ENCODE measurements around the gene ZFP91.

Gene ZFP91

DNA sequence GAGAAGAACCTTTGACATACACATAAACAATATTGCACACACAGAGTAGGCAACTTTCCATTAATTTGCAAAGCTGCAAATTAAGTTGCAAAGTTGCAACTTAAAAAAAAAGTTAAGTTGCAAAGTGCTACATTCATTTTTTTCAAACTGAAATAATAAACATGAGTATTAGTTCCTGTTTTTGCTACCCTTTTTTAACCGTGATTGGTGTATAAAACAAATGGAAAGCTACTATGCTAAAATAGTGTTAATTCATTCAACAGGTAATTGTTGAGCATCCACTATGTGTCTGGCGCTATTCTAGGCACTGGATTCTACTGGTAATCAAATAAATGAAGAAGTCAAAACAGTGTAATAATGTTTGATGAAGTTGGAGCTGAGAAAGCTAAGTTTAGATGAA lies 8.1 kb downstream of the ZFP91 start:
- Histone ChIP-seq H3K23ac (ENCODE audit: low read length) (no peak overlapping the region), H3K4me1 (ENCODE audit: control insufficient read depth in 1 of 2, insufficient read depth in 2 of 2, low read length in 2 of 2) (no peaks in the 10 kb centered on the region), H3K79me1 (ENCODE audit: low read length) (no peaks in the 10 kb centered on the region), H4K91ac (ENCODE audit: low read depth, low read length) (no peak overlapping the region), H3K18ac (ENCODE audit: low read length) (no peak overlapping the region), H4K12ac (ENCODE audit: low read depth, low read length) (no peak overlapping the region), H3K14ac (ENCODE audit: low read length) (no peak overlapping the region), H4K8ac (ENCODE audit: low read depth, low read length) (no peak overlapping the region), H2BK5ac (ENCODE audit: low read depth, low read length, poor library complexity) (no peak overlapping the region), H3K9ac (ENCODE audit: low read length) (no peak overlapping the region), H2BK120ac (ENCODE audit: insufficient read depth, low read length, poor library complexity) (no peak overlapping the region), H2AFZ (ENCODE audit: insufficient read depth, low read length, poor library complexity) (no peak overlapping the region), H3K4me3 (ENCODE audit: low read depth, low read length) (no peak overlapping the region), H3K79me2 (ENCODE audit: control insufficient read depth, insufficient read depth, low read length, poor library complexity) (no peaks in the 10 kb centered on the region), H3K27ac (ENCODE audit: low read depth, low read length) (no peak overlapping the region), H3K4me2 (ENCODE audit: low read length) (no peak overlapping the region), H2BK12ac (ENCODE audit: low read length) (no peak overlapping the region), H3K36me3 (ENCODE audit: control insufficient read depth in 1 of 2, insufficient read depth in 2 of 2, low read length in 2 of 2) (peaks cover 3% of the 10 kb centered on the region in 2 experiments), H3K4ac (ENCODE audit: low read depth, low read length) (no peak overlapping the region), H3K27me3 (ENCODE audit: insufficient read depth, low read length) (no peaks in the 10 kb centered on the region), H2AK5ac (ENCODE audit: low read length) (no peak overlapping the region), H3K9me3 (ENCODE audit: insufficient read depth, low read depth, low read length) (no peaks in the 10 kb centered on the region)
- DNase-seq: no peak
- no CpG with 5 or more reads among the region's 2 CpGs for WGBS (ENCODE audit: extremely low coverage, insufficient coverage, insufficient read length)

DNA sequence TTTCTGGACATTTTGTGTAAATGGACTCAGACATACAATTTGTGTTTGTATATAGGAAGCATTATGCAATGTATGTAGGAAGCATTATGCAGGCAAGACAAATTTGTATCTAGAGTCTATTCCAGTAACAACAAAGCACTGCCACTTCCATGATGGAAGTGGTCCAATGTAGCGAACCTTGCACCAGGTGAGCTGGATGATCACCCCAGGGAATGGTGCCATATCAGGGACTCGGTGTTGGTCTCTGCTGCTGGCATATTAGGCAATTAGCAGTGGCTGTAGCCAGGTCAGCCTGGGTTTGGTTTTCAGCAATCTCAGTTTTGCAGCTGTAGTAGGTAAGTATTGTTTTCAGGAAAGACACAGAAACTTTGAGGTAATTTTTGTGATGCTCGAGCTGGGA lies 12.8 kb downstream of the ZFP91 start:
- Histone ChIP-seq H3K79me1 (ENCODE audit: low read length) (no peaks in the 10 kb centered on the region), H3K9me3 (ENCODE audit: insufficient read depth, low read depth, low read length) (no peaks in the 10 kb centered on the region)

DNA sequence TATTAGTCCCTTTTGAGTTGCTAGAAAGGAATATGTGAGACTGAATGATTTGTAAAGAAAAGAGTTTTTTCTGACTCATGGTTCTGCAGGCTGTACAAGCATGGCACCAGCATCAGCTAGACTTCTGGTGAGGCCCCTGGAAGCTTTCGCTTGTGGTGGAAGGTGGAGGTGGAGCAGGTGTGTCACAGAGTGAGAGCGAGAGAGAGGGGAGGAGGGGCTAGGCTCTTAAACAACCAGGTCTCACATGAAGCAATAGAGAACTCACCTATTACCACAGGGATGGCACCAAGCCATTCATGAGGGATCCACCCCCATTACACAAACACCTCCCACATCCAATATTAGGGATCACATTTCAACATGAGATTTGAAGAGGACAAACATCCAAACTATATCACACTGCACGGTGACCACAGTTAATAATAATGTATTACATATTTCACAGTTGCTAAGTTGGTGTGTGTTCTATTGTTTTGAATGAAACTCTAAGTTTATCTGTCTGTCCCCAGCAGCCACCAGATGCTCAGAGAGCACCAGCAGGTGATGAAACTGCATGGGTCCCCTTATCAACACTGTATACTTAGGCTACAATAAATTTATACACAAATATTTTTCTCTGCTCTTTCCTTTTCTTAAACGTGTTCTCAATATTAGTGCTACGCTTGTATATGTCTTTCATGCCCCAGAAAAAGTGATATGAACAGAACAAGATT lies 14.1 kb downstream of the ZFP91 start:
- no peak overlapping the region for H4K12ac ChIP-seq (ENCODE audit: low read depth, low read length)
- no peak overlapping the region for H2BK120ac ChIP-seq (ENCODE audit: insufficient read depth, low read length, poor library complexity)
- no peak overlapping the region for H2BK5ac ChIP-seq (ENCODE audit: low read depth, low read length, poor library complexity)
- peaks cover 3 to 6% of the 10 kb centered on the region in 2 experiments for H3K36me3 ChIP-seq (ENCODE audit: control insufficient read depth in 1 of 2, insufficient read depth in 2 of 2, low read length in 2 of 2)
- no peak overlapping the region for H3K9ac ChIP-seq (ENCODE audit: low read length)
- no peak overlapping the region for H3K4me2 ChIP-seq (ENCODE audit: low read length)
- DNase-seq: no peak
- H3K4me3 ChIP-seq (ENCODE audit: low read depth, low read length): no peak overlapping the region
- no peaks in the 10 kb centered on the region for H3K79me1 ChIP-seq (ENCODE audit: low read length)
- H3K18ac ChIP-seq (ENCODE audit: low read length): no peak overlapping the region
- WGBS (ENCODE audit: extremely low coverage, insufficient coverage, insufficient read length): no CpG with 5 or more reads among the region's 5 CpGs
- H3K9me3 ChIP-seq (ENCODE audit: insufficient read depth, low read depth, low read length): no peaks in the 10 kb centered on the region
- H4K8ac ChIP-seq (ENCODE audit: low read depth, low read length): no peak overlapping the region
- H4K91ac ChIP-seq (ENCODE audit: low read depth, low read length): no peak overlapping the region
- H3K27me3 ChIP-seq (ENCODE audit: insufficient read depth, low read length): no peaks in the 10 kb centered on the region
- H2AFZ ChIP-seq (ENCODE audit: insufficient read depth, low read length, poor library complexity): no peak overlapping the region
- no peak overlapping the region for H2BK12ac ChIP-seq (ENCODE audit: low read length)
- H3K4me1 ChIP-seq (ENCODE audit: control insufficient read depth in 1 of 2, insufficient read depth in 2 of 2, low read length in 2 of 2): no peaks in the 10 kb centered on the region
- H3K23ac ChIP-seq (ENCODE audit: low read length): no peak overlapping the region
- H2AK5ac ChIP-seq (ENCODE audit: low read length): no peak overlapping the region
- no peak overlapping the region for H3K27ac ChIP-seq (ENCODE audit: low read depth, low read length)
- no peaks in the 10 kb centered on the region for H3K79me2 ChIP-seq (ENCODE audit: control insufficient read depth, insufficient read depth, low read length, poor library complexity)
- no peak overlapping the region for H3K4ac ChIP-seq (ENCODE audit: low read depth, low read length)
- no peak overlapping the region for H3K14ac ChIP-seq (ENCODE audit: low read length)

More for the DNA sequence above, 12.8 kb downstream of the ZFP91 start:
- no peak overlapping the region for H3K4me3 ChIP-seq (ENCODE audit: low read depth, low read length)
- H3K27me3 ChIP-seq (ENCODE audit: insufficient read depth, low read length): no peaks in the 10 kb centered on the region
- no peak overlapping the region for H3K4ac ChIP-seq (ENCODE audit: low read depth, low read length)
- no peak overlapping the region for H4K12ac ChIP-seq (ENCODE audit: low read depth, low read length)
- no peak overlapping the region for H2BK5ac ChIP-seq (ENCODE audit: low read depth, low read length, poor library complexity)
- DNase-seq: no peak
- no CpG with 5 or more reads among the region's 3 CpGs for WGBS (ENCODE audit: extremely low coverage, insufficient coverage, insufficient read length)
- no peaks in the 10 kb centered on the region for H3K79me2 ChIP-seq (ENCODE audit: control insufficient read depth, insufficient read depth, low read length, poor library complexity)
- no peak overlapping the region for H4K8ac ChIP-seq (ENCODE audit: low read depth, low read length)
- no peak overlapping the region for H2AFZ ChIP-seq (ENCODE audit: insufficient read depth, low read length, poor library complexity)
- no peak overlapping the region for H3K18ac ChIP-seq (ENCODE audit: low read length)
- peaks cover 3 to 6% of the 10 kb centered on the region in 2 experiments for H3K36me3 ChIP-seq (ENCODE audit: control insufficient read depth in 1 of 2, insufficient read depth in 2 of 2, low read length in 2 of 2)
- no peak overlapping the region for H3K27ac ChIP-seq (ENCODE audit: low read depth, low read length)
- H4K91ac ChIP-seq (ENCODE audit: low read depth, low read length): no peak overlapping the region
- no peak overlapping the region for H2BK12ac ChIP-seq (ENCODE audit: low read length)
- no peaks in the 10 kb centered on the region for H3K4me1 ChIP-seq (ENCODE audit: control insufficient read depth in 1 of 2, insufficient read depth in 2 of 2, low read length in 2 of 2)
- no peak overlapping the region for H2AK5ac ChIP-seq (ENCODE audit: low read length)
- no peak overlapping the region for H3K14ac ChIP-seq (ENCODE audit: low read length)
- H3K9ac ChIP-seq (ENCODE audit: low read length): no peak overlapping the region
- H3K23ac ChIP-seq (ENCODE audit: low read length): no peak overlapping the region
- H3K4me2 ChIP-seq (ENCODE audit: low read length): no peak overlapping the region
- no peak overlapping the region for H2BK120ac ChIP-seq (ENCODE audit: insufficient read depth, low read length, poor library complexity)

DNA sequence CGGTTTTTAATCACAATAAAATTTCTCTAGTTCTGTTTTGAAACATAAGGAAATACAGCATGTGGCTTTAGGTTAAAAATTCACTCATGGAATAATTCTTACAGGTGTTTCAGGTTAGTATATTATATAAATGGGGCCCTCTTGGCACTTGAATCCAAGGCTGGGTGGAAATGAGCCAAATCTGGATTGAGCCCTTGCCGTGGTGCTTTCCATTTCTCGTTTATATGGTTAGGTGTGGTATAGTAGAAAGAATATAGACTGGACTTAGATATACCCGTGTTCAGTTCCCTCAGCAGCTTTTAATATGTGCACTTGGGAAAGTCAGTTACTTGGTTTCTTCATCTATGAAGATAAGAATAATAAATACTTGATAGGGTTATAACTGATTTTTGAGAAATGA lies 16.0 kb downstream of the ZFP91 start:
- no peaks in the 10 kb centered on the region for H3K9me3 ChIP-seq (ENCODE audit: insufficient read depth, low read depth, low read length)
- no peak overlapping the region for H2BK12ac ChIP-seq (ENCODE audit: low read length)
- H4K91ac ChIP-seq (ENCODE audit: low read depth, low read length): no peak overlapping the region
- no peak overlapping the region for H2BK5ac ChIP-seq (ENCODE audit: low read depth, low read length, poor library complexity)
- no peak overlapping the region for H3K9ac ChIP-seq (ENCODE audit: low read length)
- H3K4ac ChIP-seq (ENCODE audit: low read depth, low read length): no peak overlapping the region
- peaks cover 0 to 6% of the 10 kb centered on the region in 2 experiments for H3K36me3 ChIP-seq (ENCODE audit: control insufficient read depth in 1 of 2, insufficient read depth in 2 of 2, low read length in 2 of 2)
- DNase-seq: no peak
- no peak overlapping the region for H3K23ac ChIP-seq (ENCODE audit: low read length)
- H3K4me1 ChIP-seq (ENCODE audit: control insufficient read depth in 1 of 2, insufficient read depth in 2 of 2, low read length in 2 of 2): no peaks in the 10 kb centered on the region
- H2AK5ac ChIP-seq (ENCODE audit: low read length): no peak overlapping the region
- H3K14ac ChIP-seq (ENCODE audit: low read length): no peak overlapping the region
- H3K79me2 ChIP-seq (ENCODE audit: control insufficient read depth, insufficient read depth, low read length, poor library complexity): no peaks in the 10 kb centered on the region
- H3K79me1 ChIP-seq (ENCODE audit: low read length): no peaks in the 10 kb centered on the region
- H2AFZ ChIP-seq (ENCODE audit: insufficient read depth, low read length, poor library complexity): no peak overlapping the region
- no peak overlapping the region for H4K12ac ChIP-seq (ENCODE audit: low read depth, low read length)
- H2BK120ac ChIP-seq (ENCODE audit: insufficient read depth, low read length, poor library complexity): no peak overlapping the region
- H3K4me2 ChIP-seq (ENCODE audit: low read length): no peak overlapping the region
- no peak overlapping the region for H4K8ac ChIP-seq (ENCODE audit: low read depth, low read length)
- H3K18ac ChIP-seq (ENCODE audit: low read length): no peak overlapping the region
- no peaks in the 10 kb centered on the region for H3K27me3 ChIP-seq (ENCODE audit: insufficient read depth, low read length)
- no peak overlapping the region for H3K27ac ChIP-seq (ENCODE audit: low read depth, low read length)
- no peak overlapping the region for H3K4me3 ChIP-seq (ENCODE audit: low read depth, low read length)
- WGBS (ENCODE audit: extremely low coverage, insufficient coverage, insufficient read length): no CpG with 5 or more reads among the region's 4 CpGs

All from trophoblast cell (in vitro differentiated cells and primary cell).